Activated CD4-positive, alpha-beta T cell treated with anti-CD3 and anti-CD28 coated beads for 24 hours (primary cell): Measurements from ENCODE around the gene ZNF287.

ENCODE experiments used
- DNase-seq, 2 donors: peaks; one replicate each; pipeline ENCODE4 v3.0.0-alpha.2; 2020; ENCODE audit warnings: low read depth in 2 of 2

The ZNF287 gene

DNA sequence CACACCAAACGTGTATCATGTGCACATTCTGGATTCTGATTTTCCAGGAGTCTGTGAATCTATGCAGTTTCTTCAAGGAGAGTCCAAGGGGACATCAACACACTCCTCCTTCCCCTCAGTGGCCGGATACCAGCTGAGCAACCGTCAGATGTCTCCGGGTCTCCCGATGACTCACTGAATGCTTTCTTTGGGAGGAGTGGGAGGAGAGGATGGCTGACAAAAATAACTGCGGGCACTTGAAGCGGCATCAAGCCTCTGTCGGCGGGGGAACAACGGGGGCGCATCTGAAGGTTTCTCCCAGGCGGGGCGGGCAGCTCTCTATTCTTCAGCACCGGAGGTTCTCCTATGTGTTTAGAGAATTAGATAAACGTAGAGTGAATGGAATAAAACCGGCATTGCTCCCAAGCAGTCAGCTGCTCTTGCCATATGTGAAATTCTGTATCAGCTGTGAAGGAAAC lies 52.4 kb downstream of the ZNF287 start:
- DNase-seq = no peak

DNA sequence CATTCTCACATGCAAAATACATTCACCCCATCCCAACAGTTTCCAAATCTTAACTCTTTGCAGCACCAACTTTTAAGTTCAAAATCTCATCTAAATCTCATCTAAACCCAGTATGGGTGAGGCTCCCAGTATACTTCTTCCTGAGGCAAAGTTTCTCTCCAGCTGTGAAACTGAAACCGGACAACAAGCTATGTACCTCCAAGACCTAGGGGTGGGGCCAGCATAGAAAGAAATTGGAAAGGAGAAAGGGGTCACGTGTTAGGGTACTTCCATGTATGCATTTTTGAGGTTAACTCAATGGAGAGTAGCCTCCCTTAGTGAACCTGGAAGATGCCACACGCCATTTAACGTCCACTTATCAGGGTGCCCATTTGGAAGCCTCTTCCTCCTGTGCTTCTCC lies 53.1 kb downstream of the ZNF287 start:
- DNase-seq = no peak

DNA sequence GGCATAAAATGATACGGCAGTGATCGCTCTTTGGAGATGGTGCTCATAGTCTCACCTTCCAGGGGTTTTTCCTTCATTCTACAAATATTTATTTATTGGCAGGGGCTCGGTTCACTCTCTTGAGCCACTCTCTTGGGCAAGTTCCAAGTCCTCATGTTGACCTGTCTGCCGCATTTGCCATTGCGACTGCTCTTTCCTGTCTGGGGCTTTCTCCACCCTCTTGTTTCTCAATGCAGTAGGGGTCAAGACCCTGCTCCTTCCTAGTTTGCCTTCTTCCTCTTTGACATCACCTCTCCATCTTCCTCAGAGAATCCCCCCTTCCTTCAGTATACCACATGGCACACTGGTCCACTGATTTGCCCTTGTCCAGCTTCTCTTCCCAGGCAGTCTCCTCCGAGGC lies 55.1 kb downstream of the ZNF287 start:
- DNase-seq = no peak

DNA sequence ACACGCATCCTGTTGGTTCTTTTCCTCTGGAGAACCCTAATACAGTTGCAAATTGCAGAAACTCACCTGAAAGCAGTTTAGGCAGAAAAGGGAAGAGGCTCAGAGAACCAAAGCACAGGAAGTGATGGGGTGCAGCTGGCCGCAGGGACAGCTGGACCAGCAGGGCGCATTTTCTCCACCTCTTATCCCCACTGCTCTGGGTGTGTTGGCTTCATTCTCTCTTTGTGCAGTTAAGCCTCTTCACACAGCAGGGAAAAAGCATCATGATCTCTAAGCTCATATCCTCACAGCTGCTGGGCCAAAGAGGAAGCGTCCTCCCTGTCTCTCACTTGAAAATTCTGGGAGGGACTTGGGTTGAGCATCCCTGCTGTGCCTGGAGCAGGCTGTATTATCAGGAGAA lies 57.0 kb downstream of the ZNF287 start:
- no peak for DNase-seq

DNA sequence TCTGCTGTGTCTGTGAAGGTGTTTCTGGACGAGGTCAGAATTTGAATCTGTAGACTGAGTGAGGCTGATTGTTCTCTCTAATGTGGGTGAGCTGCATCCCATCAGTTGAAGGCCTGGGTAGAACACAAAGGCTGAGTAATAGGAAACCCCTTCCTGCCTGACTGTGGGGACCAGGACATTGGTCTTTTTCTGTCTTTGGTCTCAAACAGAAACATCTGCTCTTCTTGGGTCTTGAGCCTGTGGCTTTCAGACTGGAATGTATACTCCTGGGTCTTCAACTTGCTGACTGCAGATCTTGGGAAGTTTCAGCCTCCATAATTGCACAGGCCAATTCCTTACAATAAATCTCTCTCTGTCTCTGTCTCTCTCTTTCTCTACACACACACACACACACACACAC lies 57.4 kb downstream of the ZNF287 start:
- DNase-seq = no peak

DNA sequence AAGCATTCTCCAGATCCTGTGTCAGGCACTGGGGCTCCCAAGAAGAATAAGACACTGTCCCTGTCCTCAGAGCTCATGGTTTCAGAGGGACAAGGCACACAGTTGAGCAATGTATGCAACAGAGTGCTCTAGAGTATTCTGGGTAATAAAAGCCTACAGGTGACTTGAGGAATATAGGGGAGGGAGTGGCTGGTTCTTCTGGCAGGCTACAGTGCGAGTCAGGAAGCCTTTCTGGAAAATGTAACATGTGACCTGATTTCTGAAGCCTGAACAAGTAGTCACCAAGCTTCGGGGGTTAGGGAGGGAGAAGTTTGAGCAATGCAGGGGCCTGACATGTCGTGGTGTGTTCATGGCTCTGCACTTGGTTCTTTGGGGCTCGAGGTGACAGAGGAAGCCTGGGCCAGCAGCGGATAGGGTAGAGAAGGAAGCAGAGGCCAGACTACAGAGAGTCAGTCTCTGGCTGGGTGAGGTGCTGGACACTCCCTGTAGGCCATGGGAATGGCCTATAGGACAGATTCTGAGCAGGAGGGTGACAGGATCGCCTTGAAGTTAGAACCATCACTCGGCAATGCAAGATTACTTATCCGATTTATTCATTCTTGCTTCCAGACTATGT lies 61.0 kb downstream of the ZNF287 start:
- DNase-seq = no peak

DNA sequence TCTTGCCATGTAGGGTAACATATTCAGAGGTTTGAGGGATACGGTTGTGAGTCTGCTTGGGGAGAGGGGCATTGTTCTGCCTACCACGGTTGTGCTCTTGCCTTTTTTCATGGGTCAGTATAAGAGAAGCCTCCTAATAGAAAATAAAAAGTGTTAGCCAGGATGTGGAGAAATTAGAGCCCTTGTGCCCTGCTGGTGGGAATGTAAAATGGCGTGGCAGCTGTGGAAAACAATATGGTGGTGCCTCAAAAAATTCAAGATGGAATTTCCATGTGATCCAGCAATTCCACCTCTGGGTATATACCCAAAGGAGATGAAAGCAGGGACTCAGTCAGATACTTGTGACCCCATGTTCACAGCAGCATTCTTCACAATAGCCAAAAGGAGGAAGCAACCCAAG lies 62.8 kb downstream of the ZNF287 start:
- no peak for DNase-seq

DNA sequence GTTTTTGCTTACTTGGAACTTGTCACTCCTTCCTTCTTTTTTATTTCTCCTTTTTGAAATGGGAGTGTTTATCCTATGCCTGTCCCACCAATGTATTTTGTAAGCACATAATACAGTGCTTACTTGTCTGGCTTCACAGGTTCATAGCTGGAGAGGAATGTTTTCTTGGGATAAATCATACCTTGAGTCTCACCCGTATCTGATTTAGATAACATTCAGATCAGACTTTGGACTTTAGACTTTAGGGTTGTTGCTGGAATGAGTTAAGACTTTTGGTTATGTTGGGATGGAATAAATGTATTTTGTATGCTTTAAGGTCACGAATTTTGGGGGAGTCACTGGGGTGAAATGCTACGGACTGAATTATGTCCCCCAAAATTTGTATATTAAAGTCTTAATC lies 64.0 kb downstream of the ZNF287 start:
- no peak for DNase-seq
